NOMO-1 treated with dmso at 0.1 percent for 144 hours (cell line): ENCODE measurements around the gene TDRD1.
"Not testable (repeated sequence)": the region's sequence is repeated elsewhere in the genome, so short reads cannot be mapped to it uniquely, and the experiment has no call there.

Experiments used
- DNase-seq: peaks from one replicate; lab custom pipeline; 2025; ENCODE audit not compliant: unreplicated experiment; lab: John Stamatoyannopoulos, UW

The TDRD1 gene, protein sequence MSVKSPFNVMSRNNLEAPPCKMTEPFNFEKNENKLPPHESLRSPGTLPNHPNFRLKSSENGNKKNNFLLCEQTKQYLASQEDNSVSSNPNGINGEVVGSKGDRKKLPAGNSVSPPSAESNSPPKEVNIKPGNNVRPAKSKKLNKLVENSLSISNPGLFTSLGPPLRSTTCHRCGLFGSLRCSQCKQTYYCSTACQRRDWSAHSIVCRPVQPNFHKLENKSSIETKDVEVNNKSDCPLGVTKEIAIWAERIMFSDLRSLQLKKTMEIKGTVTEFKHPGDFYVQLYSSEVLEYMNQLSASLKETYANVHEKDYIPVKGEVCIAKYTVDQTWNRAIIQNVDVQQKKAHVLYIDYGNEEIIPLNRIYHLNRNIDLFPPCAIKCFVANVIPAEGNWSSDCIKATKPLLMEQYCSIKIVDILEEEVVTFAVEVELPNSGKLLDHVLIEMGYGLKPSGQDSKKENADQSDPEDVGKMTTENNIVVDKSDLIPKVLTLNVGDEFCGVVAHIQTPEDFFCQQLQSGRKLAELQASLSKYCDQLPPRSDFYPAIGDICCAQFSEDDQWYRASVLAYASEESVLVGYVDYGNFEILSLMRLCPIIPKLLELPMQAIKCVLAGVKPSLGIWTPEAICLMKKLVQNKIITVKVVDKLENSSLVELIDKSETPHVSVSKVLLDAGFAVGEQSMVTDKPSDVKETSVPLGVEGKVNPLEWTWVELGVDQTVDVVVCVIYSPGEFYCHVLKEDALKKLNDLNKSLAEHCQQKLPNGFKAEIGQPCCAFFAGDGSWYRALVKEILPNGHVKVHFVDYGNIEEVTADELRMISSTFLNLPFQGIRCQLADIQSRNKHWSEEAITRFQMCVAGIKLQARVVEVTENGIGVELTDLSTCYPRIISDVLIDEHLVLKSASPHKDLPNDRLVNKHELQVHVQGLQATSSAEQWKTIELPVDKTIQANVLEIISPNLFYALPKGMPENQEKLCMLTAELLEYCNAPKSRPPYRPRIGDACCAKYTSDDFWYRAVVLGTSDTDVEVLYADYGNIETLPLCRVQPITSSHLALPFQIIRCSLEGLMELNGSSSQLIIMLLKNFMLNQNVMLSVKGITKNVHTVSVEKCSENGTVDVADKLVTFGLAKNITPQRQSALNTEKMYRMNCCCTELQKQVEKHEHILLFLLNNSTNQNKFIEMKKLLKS

DNA sequence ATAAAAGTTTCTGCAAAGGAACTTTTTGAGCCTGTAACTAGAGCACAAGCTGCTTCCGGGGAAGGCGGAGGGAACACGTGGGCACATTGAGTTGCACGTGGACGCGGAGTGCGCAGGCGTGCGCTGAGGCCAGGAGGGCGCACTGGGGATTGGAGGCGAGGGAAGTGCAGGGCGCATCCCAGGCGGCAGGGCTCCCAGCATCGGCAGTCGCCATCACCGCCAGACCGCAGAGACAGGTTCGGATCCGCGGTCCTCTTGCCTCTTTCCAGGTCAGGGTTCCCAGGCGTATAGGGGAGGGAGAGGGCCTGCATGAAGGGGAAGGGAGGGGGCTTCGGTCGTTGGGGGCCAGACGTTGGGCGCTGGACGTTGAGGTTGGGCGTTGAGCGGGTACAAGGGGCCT, at the start of gene TDRD1:
TDRD1 (plus strand) TSS at position 206 of the 400 bp plus-strand sequence. CDS start 8,479 bp downstream, outside the sequence.
- no peak for DNase-seq

DNA sequence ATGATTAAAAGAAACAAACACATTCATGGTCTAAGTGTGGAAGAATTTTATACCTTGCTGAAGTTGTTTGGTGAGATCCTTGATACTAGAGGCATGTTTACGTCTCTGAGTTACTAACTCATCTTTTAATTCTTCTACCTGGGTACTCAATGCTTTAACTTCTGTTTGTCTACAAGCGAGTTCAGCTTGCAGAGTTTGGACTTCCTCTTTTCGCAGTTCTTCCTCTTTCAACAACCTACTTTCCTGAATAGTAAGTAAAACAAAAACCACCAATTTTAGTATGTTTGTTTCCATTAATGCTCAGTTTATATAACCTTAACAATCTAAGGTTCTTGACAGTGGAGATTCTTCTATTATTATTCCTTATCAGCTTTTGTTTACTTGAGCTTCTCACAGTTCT, 48.1 kb upstream of the TDRD1 start:
- DNase-seq, result peak; percentile 6

DNA sequence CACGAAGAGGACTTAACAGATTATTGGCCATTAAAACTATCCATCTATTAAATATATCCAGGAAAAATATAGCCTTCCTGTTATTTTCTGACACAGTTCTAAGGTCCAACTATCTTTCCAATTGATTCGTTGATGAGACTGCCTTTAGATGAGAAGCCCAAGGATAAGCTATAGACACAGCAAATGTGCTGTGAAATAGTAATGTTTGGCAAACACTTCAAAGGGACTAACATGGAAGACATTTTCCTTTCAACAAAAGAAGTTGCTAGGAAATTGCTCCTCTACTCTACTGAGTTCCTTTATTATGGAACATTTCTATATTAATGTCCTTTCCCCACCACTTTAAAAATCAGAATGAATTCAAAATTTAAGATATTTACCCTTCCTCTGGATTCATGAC, 43.7 kb upstream of the TDRD1 start:
- DNase-seq, result no peak

DNA sequence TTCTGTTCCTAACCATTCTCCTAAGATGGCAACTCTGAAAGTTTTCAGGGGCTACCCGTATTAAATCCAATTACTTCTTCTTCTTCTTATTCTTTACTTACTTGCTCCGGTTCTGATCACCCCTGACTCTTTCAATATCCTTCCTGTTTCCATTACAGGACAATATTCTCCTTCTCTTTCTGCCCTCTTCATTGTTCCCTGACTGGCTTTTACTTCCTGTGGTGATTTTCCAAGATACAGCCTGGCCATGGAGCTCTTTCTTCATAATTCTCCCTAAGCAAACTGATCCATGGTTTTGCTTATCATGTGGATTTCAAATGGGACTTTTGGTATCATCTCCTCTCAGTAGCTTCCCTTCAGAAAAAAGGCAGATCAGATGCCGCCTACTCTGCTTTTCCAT, 40.6 kb upstream of the TDRD1 start:
- DNase-seq, result no peak

DNA sequence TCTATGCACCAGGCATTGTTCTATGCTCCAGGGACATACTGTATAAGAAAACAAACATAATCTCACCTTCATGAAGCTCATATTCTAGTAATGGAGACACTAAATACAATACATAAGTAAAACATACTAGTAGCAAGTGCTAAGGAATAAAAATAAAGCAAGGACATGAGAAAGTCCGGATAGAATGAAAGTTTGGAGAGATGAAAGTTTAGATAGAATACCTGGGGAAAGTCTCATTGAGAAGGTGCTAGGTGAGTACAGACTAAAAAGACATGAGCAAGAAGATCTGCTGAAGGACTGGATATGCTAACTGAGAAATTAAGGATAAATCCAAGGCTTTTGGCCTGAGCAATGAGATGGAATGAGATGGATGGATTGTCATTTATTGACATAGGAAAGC, 39.1 kb upstream of the TDRD1 start:
- no peak for DNase-seq

DNA sequence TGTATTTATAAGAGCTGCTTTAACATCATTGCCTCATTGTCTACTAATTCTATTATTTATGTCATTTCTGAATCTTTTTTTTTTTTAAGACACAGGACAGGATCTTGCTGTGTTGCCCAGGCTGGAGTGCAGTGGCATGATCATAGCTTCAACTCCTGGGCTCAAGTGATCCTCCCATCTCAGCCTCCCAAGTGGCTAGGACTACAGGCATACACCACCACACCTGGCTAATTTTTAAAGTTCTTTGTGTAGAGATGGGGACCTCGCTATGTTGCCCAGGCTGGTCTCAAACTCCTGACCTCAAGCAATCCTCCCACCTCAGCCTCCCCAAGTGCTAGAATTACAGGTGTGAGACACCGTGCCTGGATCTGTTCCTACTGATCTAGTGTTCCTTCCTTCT, 38.3 kb upstream of the TDRD1 start:
- not testable (repeated sequence) for DNase-seq

DNA sequence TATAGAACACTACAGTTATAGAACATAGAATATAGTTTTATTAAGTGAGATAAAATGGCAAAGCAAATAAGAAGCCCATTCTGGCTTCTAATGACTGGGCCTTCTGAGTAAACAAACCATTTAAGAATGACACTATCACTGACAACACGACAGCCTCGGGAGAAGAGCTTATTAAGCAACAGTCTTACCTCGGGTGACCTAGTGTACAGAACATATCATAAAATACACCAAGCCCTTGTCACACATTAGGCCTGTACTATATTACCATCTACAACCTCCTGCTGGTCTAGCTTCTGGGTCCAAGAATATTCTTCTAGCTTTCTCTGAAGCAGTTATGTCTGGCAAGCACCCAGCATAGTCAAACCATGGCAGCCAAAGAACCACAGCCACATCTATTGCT, 37.1 kb upstream of the TDRD1 start:
- DNase-seq, result no peak

DNA sequence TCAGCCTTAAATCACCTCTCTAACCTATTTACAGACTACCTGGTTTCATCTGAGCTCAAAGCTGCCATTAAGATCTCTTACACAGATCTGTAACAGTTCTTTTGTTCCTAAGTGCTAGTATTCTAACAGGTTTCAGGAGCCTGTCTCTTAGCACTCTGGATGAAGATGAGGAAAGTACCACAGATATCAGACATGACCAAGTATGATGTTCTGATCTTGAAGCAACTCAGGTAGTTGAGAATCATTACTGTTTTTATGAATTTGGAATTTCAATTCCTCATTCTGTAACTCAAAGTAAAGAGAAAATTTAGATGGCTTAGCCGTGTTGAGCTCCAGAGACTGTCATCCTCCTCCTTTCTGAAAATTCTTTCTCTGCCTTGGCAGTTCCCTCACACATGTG, 36.0 kb upstream of the TDRD1 start:
- no peak for DNase-seq

DNA sequence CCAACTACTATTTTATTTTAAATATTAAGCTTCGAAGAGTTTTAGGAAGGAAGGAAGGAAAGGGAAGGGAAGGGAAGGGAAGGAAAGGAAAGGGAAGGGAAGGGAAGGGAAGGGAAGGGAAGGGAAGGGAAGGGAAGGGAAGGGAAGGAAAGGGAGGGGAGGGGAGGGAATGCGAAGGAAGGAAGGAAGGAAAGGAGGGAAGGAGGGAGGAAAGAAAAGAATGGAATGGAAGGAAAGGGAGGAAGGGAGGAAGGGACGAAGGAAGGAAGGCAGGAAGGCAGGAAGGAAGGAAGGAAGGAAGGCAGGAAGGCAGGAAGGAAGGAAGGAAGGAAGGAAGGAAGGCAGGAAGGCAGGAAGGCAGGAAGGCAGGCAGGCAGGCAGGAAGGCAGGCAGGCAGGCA, 29.7 kb upstream of the TDRD1 start:
- DNase-seq, result not testable (repeated sequence)

DNA sequence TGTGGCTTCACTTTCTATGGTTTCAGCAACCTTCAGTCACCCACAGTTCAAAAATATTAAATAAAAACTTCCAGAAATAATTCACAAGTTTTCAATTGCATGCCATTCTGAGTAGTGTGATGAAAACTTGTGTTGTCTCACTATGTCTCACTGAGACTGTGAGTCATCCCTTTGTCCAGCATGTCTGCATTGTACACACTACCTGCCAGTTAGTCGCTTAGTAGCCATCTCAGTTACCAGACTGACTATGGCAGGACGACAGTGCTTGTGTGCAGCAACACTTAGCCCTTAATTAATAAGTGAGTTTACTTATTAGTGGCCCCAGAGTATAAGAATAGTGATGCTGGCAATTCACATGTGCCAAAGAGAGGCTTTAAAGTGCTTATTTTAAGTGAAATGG, 27.7 kb upstream of the TDRD1 start:
- DNase-seq, result no peak

DNA sequence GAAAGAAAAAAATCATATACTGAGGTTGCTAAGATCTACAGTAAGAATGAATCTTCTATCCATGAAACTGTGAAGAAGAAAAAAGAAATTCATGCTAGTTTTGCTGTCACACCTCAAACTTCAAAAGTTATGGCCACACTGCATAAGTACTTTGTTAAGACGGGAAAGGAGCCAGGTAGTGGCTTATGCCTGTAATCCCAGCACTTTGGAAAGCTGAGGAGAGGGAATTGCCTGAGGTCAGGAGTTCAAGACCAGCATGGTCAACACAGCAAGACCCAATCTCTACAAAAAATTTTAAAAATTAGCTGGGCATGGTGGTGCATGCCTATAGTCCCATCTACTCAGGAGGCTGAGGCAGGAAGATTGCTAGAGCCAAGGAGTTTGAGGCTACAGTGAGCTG, 27.3 kb upstream of the TDRD1 start:
- no peak for DNase-seq

DNA sequence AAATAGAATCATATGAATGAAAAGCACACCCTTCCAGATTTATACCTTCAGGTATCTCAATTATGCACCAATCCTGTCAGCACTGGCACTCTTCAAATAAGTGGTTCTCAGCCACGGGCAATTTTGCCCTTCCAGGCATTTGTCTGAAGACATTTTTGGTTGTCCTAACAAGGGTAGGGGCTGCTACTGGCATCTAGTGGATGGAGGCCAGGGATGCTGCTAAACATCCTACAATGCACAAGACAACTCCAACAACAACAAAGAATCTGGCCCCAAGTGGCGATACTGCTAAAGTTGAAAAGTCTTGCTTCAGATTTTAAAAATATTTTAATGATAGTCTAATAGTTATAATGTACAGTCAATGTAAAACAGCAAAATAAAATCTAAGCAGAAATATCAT, 21.2 kb upstream of the TDRD1 start:
- DNase-seq, result no peak

DNA sequence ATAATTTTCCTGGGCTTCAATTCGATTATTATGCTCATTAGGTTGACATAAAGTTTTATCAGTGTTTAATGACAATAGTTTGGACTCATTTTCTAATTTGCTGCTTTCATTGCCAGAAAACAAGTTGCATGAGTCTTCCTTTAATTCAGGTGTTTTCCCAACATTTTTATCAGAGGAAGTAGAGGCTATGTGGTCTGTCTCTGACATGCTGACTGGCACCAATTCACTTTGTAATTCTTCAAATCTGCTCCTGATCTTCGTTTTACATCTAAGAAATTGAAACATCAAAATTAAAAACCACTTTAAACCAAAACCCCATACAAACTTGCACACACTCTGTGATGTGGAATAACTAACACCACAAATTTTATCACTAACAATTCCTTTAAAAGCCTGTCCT, 16.1 kb upstream of the TDRD1 start:
- no peak for DNase-seq

DNA sequence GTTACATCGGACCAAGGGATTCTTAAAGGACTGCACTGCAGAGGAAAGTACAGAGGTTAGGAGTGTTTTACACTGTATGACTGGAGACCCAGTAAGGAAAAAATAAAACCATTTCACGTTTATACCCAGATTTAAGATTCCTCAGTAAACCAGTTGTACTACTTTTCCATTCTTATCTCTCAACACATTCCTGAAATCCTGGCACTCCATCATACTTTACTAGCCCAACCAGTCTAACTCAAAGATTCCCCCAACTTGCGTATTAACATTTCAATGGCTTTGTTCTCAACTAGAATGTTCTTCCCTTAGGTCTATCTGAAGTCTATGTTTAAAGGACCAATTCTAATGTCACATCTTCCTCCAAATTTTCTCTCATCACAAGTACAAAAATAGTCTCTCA, 13.1 kb upstream of the TDRD1 start:
- no peak for DNase-seq

DNA sequence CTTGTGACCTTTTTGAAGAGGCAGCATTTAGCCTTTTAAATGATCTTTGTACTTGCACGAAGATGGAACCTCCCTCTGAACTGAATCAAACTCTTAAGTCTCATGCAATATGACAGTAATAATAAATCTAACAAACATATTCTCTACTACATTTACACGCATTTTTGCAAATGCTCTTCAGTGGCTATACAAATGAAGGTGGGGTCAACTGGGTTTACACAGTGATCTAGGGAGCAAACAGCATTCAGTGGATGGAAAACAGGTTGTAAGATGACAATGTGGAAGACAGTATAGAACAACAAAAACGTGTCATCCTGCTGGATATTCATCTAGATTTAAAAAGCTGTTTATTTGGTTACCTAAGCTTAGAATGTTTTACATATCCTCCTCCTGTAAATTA, 12.7 kb upstream of the TDRD1 start:
- no peak for DNase-seq

DNA sequence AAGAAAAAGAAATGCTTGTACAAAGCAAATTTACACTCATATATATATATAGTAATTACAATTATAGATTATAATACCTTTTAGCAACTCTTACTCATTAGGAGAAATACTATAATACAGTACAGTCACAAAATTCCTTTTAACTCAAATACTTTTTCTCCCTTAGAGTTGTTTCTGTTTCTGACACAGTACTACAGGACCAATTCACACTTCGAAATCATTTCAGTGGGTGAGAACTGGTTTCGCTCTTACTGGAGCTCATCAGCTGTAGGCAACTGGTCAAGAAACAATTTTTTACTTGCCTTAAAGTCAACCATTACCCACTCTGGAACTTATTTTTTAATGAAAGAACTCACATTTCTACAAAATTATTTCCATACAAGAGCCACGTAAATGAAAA, 11.2 kb upstream of the TDRD1 start:
- no peak for DNase-seq

DNA sequence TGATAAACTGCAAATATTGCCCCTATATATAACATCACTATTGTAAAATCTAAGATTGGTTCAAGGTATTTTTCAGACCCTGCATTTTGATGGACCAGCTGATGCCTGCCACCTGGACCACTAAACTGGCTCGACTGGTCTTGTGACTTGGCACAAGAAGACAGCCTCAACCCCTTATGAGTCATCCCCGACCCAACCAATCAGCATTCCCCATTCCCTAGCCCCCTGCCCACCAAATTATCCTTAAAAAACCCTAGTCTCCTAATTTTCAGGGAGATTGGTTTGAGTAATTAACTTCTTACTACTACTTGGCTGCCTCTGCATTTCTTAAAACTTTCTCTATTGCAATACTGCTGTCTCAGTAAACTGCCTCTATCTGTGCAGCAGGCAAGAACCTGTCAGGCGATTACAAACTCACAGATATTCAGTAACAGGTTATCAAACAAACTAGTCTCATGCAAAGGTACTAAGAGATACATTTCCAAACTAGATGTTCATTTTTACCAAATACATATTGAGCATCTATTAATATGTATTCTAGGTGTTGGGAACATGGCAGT, 10.6 kb upstream of the TDRD1 start:
- DNase-seq, result no peak

DNA sequence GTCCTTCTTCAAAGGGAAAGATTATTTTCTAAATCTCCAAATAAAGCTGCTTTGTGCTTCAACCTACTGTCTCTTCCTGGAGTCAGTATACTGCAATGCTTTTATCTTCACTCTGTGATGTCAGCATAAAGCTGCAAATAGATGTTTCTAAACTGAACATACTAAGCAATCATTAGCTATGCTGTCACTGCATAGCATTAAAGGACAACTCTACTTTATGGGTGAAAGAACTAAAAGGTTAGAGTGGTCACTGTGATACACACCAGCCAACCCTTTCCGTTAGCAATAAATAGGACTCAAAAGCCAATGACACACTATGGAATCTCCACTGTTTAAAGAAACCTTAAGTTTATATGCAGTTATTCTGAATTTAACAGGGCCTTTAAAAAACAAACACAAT, 6.9 kb upstream of the TDRD1 start:
- DNase-seq, result no peak

DNA sequence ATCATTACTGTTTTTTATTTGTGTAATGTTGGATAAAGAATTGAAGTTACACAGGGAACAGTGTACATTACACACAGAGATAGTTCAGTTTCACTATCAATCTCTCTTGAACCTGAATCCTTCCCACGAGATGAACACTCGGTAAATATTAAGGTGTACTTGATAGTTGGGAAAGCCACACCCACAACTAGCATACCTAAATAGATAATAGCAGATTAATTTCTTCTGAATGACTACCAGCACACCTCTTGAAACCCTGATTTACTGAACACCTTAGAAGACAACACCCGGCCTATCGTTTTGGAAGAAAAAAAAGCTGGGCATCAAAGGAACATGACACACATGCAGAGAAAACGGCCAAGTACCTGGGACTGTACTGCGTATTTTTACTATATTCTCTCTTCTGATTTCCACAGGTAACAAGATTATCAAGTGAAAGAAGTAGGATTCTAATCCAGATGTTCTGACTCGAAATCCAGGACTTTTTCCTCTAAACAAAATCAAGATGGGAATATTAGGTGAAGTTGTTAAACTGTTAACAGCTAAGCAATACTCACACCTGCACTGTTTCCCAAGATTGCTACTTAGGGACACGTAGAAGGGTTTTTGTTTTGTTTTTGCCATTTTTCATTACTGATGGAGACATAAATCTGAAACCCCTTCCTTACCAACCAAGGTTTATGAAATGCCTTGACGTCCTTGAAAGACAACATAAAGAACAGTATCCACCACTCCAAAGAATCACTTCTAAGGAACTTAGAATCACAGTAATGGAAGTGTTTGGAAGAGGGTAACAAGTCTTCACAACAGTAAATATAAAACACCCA, 6.2 kb upstream of the TDRD1 start:
- no peak for DNase-seq

DNA sequence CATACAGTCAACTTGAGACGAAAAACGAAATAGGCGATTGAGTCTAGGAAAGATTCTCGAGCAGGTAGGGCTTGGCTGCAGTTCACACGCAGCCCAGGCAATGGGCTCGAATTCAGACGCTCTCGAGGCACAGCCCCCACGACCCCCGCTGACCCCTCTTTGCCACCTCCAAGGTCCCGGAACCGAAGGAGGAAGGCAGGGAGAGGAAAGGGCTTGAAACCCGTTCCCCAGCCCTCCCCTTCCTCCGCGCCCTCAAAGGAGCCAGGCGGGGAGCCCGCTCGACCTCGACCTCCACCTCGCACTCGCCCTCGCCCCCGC, 5.6 kb upstream of the TDRD1 start:
- no peak for DNase-seq
